NCI-H446 treated with DMSO at 0.1 percent for 48 hours (cell line): ENCODE measurements around the gene ABR.

Experiments
- DNase-seq: peaks from one replicate; lab custom pipeline; 2025; lab: John Stamatoyannopoulos, UW

The ABR gene

DNA sequence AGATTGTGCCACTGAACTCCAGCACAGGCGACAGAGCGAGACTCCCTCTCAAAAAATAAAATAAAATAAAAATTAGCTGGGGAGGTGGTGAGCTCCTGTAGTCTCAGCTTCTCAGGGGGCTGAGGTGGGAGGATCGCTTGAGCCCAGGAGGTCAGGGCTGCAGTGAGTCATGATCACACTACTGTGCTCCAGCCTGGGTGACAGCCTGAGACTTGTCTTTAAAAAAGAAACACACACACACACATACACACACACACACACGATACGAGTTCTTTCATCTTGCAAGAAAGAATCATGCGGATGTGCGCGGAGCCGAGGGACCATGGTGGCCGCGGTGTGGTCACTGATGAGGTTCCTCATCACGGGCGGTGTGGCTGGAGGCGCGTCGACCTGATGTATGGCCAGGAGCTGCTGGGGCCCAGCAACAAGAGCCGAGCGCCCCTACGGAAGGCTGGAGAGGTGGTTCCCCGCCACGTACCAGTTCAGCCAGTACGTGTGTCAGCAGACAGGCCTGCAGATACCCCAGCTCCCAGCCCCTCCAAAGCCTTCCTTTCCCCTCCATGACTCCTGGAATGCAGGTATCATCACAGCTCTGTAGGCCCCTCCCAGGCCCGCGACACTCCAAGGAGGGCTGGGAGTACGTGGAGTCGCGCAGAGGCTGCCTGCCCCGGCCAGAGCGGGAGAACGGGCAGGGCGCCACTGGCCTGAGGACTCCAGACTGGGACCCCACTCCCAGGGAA, 220.9 kb downstream of the ABR start:
- no peak for DNase-seq

DNA sequence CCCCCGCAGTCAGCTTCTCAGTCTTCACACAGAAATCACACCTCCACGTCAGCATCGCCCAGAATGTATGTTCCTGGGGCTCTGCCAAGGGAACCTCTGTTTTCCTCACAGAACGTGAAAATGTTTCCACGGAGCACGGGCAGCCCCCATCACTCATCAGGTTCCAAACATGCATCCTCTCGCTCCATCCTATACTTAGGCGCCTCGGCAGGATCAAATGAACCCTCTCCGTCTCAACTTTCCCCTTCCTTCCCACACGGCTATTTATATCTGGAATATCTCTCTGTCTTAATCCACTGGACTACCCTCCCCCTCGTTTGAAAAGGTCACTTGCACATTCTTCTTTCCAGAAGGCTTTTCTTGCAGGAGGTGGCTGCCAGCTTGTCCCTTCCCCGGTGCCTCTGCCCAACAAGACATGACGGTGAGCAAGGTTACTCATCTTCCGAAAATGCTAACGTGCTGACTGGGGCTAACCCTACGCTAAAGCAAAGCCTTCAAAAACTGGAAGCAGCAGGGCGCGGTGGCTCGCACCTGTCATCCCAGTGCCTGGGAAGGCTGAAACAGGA, 221.8 kb downstream of the ABR start:
- DNase-seq, result no peak

DNA sequence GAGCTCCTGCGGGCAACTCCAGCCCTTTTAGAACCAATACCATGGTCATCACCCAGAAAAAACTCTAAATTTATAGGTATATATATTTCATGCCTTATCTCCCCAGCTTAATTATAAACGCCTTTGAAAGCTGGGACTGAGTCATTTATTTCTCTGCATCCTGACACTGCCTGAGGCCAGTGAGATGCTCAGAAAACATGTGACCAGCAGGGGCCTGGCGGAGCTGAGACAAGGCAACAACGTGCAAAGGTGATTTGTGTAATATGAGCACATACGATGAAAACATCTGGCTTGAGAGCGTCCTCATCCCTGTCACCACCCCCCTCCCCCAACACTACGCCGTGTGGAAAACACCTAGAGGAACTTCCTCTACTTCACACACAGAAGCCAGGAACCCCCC, 222.9 kb downstream of the ABR start:
- no peak for DNase-seq

DNA sequence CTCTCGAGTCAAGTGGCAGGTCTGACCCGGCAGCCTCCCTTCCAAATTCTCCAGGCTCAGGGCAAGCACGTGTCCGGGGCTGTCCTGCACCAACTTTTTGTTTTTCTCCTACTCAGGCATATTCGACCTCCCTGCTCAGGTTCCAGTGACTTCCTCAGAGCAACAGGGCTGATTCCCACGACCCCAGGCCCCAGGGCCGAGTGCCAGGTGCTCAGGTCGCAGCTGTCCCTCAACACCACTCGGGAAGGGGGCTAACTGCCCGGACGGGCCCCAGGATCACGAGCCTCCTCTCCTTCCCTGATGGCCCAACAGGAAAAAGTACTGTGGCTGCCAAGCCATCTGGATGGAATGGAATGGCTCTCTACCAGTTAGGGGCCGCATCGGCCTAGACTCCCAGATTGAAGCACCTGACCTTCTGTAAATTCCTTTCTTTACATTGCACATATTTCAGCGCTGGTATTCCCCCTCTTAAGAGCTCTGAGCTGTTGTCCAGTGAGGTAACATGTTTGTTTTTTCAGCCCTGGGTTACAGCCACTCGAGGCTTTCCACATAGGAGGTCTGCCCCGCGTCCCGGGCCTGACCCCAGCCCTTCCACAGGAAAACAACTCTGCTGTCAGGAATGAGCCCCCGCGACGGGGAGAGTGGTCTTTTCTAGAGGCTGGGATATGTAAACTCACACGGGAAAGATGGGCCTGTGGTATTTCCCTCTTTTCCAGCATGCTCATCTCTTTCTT, 225.2 kb downstream of the ABR start:
- no peak for DNase-seq

DNA sequence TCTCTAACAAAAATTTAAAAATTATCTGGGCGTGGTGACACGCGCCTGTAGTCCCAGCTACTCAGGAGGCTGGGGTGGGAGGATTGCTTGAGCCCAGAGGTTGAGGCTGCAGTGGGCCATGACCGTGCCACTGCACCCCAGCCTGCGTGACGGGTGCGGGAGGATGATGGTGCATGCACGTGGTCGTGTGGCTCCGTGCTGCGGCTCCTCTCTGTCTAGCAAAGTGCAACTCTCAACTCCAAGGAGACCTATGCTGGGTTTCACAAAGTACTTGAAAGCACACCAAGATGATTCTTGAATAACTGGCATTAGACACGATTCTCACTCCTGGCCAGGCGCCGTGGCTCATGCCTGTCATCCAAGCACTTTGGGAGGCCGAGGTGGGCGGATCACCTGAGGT, 226.0 kb downstream of the ABR start:
- no peak for DNase-seq
